Kidney glomerular epithelial cell (primary cell): ENCODE results near the gene PLA2G5.
A peak's percentile ranks its signal among the peaks of the same experiment; 100 is the strongest.

Experiments
- DNase-seq: peaks from one replicate; lab custom pipeline; 2025; lab: John Stamatoyannopoulos, UW

The PLA2G5 gene

GRCh38 chr1:20090641-20091040 lies 20.6 kb downstream of the PLA2G5 start:
- no peak for DNase-seq

- no peak for DNase-seq
Observed at GRCh38 chr1:20093303-20093702, 23.3 kb downstream of the PLA2G5 start.

- DNase-seq = no peak
Observed at GRCh38 chr1:20093940-20094391, 24.0 kb downstream of the PLA2G5 start.

- no peak for DNase-seq
Observed at GRCh38 chr1:20095564-20096434, 25.8 kb downstream of the PLA2G5 start.

GRCh38 chr1:20096840-20097447 lies 26.9 kb downstream of the PLA2G5 start:
- DNase-seq = no peak

GRCh38 chr1:20099533-20099932 lies 29.5 kb downstream of the PLA2G5 start:
- DNase-seq = no peak

- DNase-seq = peak; percentile 60
Observed at GRCh38 chr1:20100632-20101355, 30.8 kb downstream of the PLA2G5 start.

- peak; percentile 38 for DNase-seq
Observed at GRCh38 chr1:20102875-20103274, 32.9 kb downstream of the PLA2G5 start.

GRCh38 chr1:20105856-20106255 lies 35.9 kb downstream of the PLA2G5 start:
- DNase-seq = peak; percentile 51

- DNase-seq = no peak
Observed at GRCh38 chr1:20107351-20107750, 37.4 kb downstream of the PLA2G5 start.

GRCh38 chr1:20107796-20108195 lies 37.8 kb downstream of the PLA2G5 start:
- peak; percentile 12 for DNase-seq

GRCh38 chr1:20108366-20109123 lies 38.6 kb downstream of the PLA2G5 start:
- DNase-seq = no peak

GRCh38 chr1:20109223-20109856 lies 39.3 kb downstream of the PLA2G5 start:
- no peak for DNase-seq

GRCh38 chr1:20110679-20111078 lies 40.7 kb downstream of the PLA2G5 start:
- DNase-seq = no peak

- DNase-seq = no peak
Observed at GRCh38 chr1:20111452-20111851, 41.5 kb downstream of the PLA2G5 start.

- DNase-seq = no peak
Observed at GRCh38 chr1:20112279-20113000, 42.4 kb downstream of the PLA2G5 start.

- no peak for DNase-seq
Observed at GRCh38 chr1:20114021-20114648, 44.1 kb downstream of the PLA2G5 start.

GRCh38 chr1:20115479-20115878 lies 45.5 kb downstream of the PLA2G5 start:
- no peak for DNase-seq

GRCh38 chr1:20115916-20116315 lies 45.9 kb downstream of the PLA2G5 start:
- no peak for DNase-seq

GRCh38 chr1:20117236-20117635 lies 47.2 kb downstream of the PLA2G5 start:
- DNase-seq = no peak
